ENCODE data around the gene MBNL1. TPM values are rescaled to one million over a fixed set of nuclear protein-coding genes. Genes with fewer than 3 reads are reported as not detected.
"Not testable (repeated sequence)": the region's sequence is repeated elsewhere in the genome, so short reads cannot be mapped to it uniquely, and the experiment has no call there.

The MBNL1 gene
- total RNA-seq, 1 experiment from 2014 or later: 140 TPM

DNA sequence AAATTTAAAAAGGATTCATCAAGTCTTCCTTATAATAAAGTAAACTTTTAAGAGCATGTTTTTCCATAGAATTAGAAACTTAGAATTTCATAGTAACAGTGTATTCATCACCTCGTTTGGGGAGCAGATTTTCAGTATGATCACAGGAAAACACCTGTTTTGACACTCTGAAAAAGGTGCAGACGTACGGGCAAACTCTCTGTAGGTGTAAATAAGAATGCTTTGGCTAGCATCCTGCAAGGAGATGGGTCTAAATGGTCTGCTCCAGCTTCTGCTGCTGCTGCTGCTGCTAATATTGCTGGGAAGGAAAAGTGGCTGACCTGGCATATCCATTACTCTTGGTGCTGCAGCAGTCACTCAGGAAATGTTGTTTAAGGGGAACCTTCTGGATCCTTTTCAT, 66.0 kb downstream of the MBNL1 start:
- ATAC-seq: no peak
- TF ChIP-seq TCF7L2 (IDR thresholded peaks at IDR 0.05; ENCODE audit: low read depth, low read length) (no peak), CTCF (IDR thresholded peaks at IDR 0.05) (no peak), SIN3A (IDR thresholded peaks at IDR 0.05; ENCODE audit: borderline replicate concordance, insufficient read depth, low read depth, low read length) (no peak), POLR2AphosphoS5 (IDR thresholded peaks at IDR 0.05; ENCODE audit: low read depth, low read length) (no peak)
- H3K27ac ChIP-seq (ENCODE audit: low read length): no peak overlapping the region
- CTCF ChIA-PET: no interaction called here
- no TSS peak for BruUV-seq (replicated peaks)
- no peak for DNase-seq (ENCODE audit: low read depth, low spot score)
- intact Hi-C loops (cut with micrococcal nuclease; ENCODE audit: unreplicated experiment): no loop called here
- H3K4me1 ChIP-seq (ENCODE audit: control insufficient read depth, insufficient read depth, low read length): peaks cover 19% of the 10 kb centered on the region
- no peaks in the 10 kb centered on the region for H3K27me3 ChIP-seq (ENCODE audit: control insufficient read depth, insufficient read depth, low read length)
- H3K9me3 ChIP-seq (ENCODE audit: control insufficient read depth, insufficient read depth, low read depth, low read length): no peaks in the 10 kb centered on the region
- POLR2A ChIA-PET: no interaction called here
- H3K36me3 ChIP-seq (ENCODE audit: control insufficient read depth, insufficient read depth, low read length): no peaks in the 10 kb centered on the region
- H3K4me3 ChIP-seq (ENCODE audit: low read depth in 2 of 2, low read length in 2 of 2): no peak overlapping the region
- in situ Hi-C loops (cut with HindIII; ENCODE audit: low pct_unique_long_range_greater_than_20kb, low sequenced_read_pairs): no loop called here

DNA sequence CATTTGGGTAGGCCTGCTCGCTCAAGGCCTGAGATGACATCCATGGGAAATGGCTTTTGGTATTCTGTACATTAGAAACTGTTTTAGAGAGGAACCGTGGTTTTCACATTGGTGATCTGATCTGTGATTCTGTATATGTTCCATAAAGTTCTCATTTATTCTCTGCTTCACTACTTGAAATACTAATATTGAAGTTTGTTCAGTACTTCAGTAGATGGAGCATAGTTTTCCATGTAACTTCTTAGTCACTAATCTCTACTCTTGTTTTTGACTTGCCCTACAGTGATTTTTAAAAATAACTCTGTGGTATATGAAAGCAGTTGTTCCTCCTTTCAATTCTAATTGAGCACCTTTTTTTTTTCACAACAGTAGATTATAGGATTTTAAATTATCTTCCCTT, 66.5 kb downstream of the MBNL1 start:
- no peak overlapping the region for H3K27ac ChIP-seq (ENCODE audit: low read length)
- intact Hi-C loops (cut with micrococcal nuclease; ENCODE audit: unreplicated experiment): no loop called here

DNA sequence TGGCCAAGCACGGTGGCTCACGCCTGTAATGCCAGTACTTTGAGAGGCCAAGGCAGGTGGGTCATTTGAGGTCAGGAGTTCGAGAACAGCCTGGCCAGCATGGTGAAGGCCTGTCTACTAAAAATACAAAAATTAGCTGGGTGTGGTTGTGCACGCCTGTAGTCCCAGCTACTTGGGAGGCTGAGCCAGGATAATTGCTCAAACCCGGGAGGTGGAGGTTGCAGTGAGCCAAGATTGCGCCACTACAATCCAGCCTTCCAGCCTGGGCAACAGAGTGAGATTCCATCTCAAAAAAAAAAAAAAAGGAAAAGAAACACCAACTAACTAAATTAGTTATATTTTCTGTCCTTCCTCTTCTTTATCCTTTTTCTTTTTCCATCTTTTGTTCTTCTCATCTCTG, 68.6 kb downstream of the MBNL1 start:
- in situ Hi-C loops (cut with HindIII; ENCODE audit: low pct_unique_long_range_greater_than_20kb, low sequenced_read_pairs); intact Hi-C loops (cut with micrococcal nuclease; ENCODE audit: unreplicated experiment); H3K36me3 ChIP-seq (ENCODE audit: control insufficient read depth, insufficient read depth, low read length); H3K4me3 ChIP-seq (ENCODE audit: low read depth in 2 of 2, low read length in 2 of 2); H3K9me3 ChIP-seq (ENCODE audit: control insufficient read depth, insufficient read depth, low read depth, low read length); H3K27me3 ChIP-seq (ENCODE audit: control insufficient read depth, insufficient read depth, low read length); CTCF ChIA-PET; POLR2A ChIA-PET; H3K4me1 ChIP-seq (ENCODE audit: control insufficient read depth, insufficient read depth, low read length); DNase-seq (ENCODE audit: low read depth, low spot score); BruUV-seq (replicated peaks); ATAC-seq; H3K27ac ChIP-seq (ENCODE audit: low read length): not testable (repeated sequence)

More for the DNA sequence above, 66.5 kb downstream of the MBNL1 start:
- in situ Hi-C loops (cut with HindIII; ENCODE audit: low pct_unique_long_range_greater_than_20kb, low sequenced_read_pairs): no loop called here
- H3K9me3 ChIP-seq (ENCODE audit: control insufficient read depth, insufficient read depth, low read depth, low read length): no peaks in the 10 kb centered on the region
- no peaks in the 10 kb centered on the region for H3K27me3 ChIP-seq (ENCODE audit: control insufficient read depth, insufficient read depth, low read length)
- no peak for ATAC-seq
- DNase-seq (ENCODE audit: low read depth, low spot score): no peak
- H3K36me3 ChIP-seq (ENCODE audit: control insufficient read depth, insufficient read depth, low read length): no peaks in the 10 kb centered on the region
- no peak overlapping the region for H3K4me3 ChIP-seq (ENCODE audit: low read depth in 2 of 2, low read length in 2 of 2)
- ChIA-PET CTCF (no interaction called here), POLR2A (no interaction called here)
- TF ChIP-seq POLR2AphosphoS5 (IDR thresholded peaks at IDR 0.05; ENCODE audit: low read depth, low read length) (no peak), REST (IDR thresholded peaks at IDR 0.05; ENCODE audit: insufficient read depth in 1 of 2, low read depth in 2 of 2, low read length in 1 of 2) (no peak), TCF7L2 (IDR thresholded peaks at IDR 0.05; ENCODE audit: low read depth, low read length) (no peak), CTCF (IDR thresholded peaks at IDR 0.05) (no peak), SIN3A (IDR thresholded peaks at IDR 0.05; ENCODE audit: borderline replicate concordance, insufficient read depth, low read depth, low read length) (no peak)
- H3K4me1 ChIP-seq (ENCODE audit: control insufficient read depth, insufficient read depth, low read length): peaks cover 19% of the 10 kb centered on the region
- BruUV-seq (replicated peaks): no TSS peak

Data from Panc1 (cell line).